GM19099 (cell line): Measurements from ENCODE around the gene IFI27L2.

Experiments
- POLR2A ChIP-seq: IDR thresholded peaks from 3 replicates; pipeline ENCODE4 v1.6.1; 2011; ENCODE audit warnings: low read depth; ENCODE audit not compliant: insufficient read length; ENCODE audit errors: extremely low read depth

The IFI27L2 gene

GRCh38 chr14:94116701-94117100 lies 12.7 kb downstream of the IFI27L2 start:
- TF ChIP-seq POLR2A: no peak

GRCh38 chr14:94115631-94116030 lies 13.8 kb downstream of the IFI27L2 start:
- no peak for TF ChIP-seq POLR2A

- TF ChIP-seq POLR2A: no peak
Measured at GRCh38 chr14:94115058-94115591, 14.3 kb downstream of the IFI27L2 start.

- TF ChIP-seq POLR2A: no peak
Measured at GRCh38 chr14:94114589-94115057, 14.8 kb downstream of the IFI27L2 start.

GRCh38 chr14:94113908-94114588 lies 15.4 kb downstream of the IFI27L2 start:
- no peak for TF ChIP-seq POLR2A

GRCh38 chr14:94113490-94113889 lies 15.9 kb downstream of the IFI27L2 start:
- no peak for TF ChIP-seq POLR2A

- no peak for TF ChIP-seq POLR2A
Measured at GRCh38 chr14:94113073-94113472, 16.3 kb downstream of the IFI27L2 start.

GRCh38 chr14:94112513-94113063 lies 16.8 kb downstream of the IFI27L2 start:
- no peak for TF ChIP-seq POLR2A

- TF ChIP-seq POLR2A: no peak
Measured at GRCh38 chr14:94111276-94112095, 17.9 kb downstream of the IFI27L2 start.

- peak; percentile 41 for TF ChIP-seq POLR2A
Measured at GRCh38 chr14:94110552-94111181, 18.7 kb downstream of the IFI27L2 start, which contains the start of gene IFI27. Gene IFI27, plus strand, starts transcription at chr14:94110736.

- no peak for TF ChIP-seq POLR2A
Measured at GRCh38 chr14:94109915-94110250, 19.5 kb downstream of the IFI27L2 start.

- TF ChIP-seq POLR2A: no peak
Measured at GRCh38 chr14:94104731-94105130, 24.7 kb downstream of the IFI27L2 start.

- TF ChIP-seq POLR2A: no peak
Measured at GRCh38 chr14:94103554-94104150, 25.8 kb downstream of the IFI27L2 start.

GRCh38 chr14:94102768-94103482 lies 26.5 kb downstream of the IFI27L2 start:
- no peak for TF ChIP-seq POLR2A
